HEK293T (cell line): ENCODE data around the gene ITGB1.

Source experiments
- CTCF ChIA-PET: fragments of 350-600 bp; formaldehyde crosslinking; extraction: SDS; loops from one replicate; lab custom pipeline; 2021; ENCODE audit warnings: antibody characterized with exemption, inconsistent platforms; lab: Yijun Ruan, JAX
- POLR2A ChIA-PET: fragments of 350-600 bp; formaldehyde crosslinking; extraction: SDS; loops from one replicate; lab custom pipeline; 2020; ENCODE audit warnings: antibody characterized with exemption, inconsistent platforms; lab: Yijun Ruan, JAX
- DNase-seq: peaks from one replicate; pipeline ENCODE4 v3.0.0; 2012; ENCODE audit warnings: mixed read lengths; ENCODE audit errors: extremely low spot score
- ARNT ChIP-seq: fragments of 450-650 bp; IDR thresholded peaks from 2 replicates; pipeline ENCODE4 v1.6.1; 2017; ENCODE audit warnings: mild to moderate bottlenecking
- BHLHE40 ChIP-seq: fragments of 450-650 bp; IDR thresholded peaks from 2 replicates; pipeline ENCODE4 v1.6.1; 2016; ENCODE audit warnings: mild to moderate bottlenecking, moderate library complexity, borderline replicate concordance
- CTBP1 ChIP-seq: fragments of 450-650 bp; IDR thresholded peaks from 2 replicates; pipeline ENCODE4 v1.6.1; 2016; ENCODE audit warnings: borderline replicate concordance
- ELF4 ChIP-seq: fragments of 450-650 bp; IDR thresholded peaks from 2 replicates; pipeline ENCODE4 v1.6.1; 2017; ENCODE audit warnings: antibody characterized with exemption
- FOXA1 ChIP-seq: fragments of 450-650 bp; IDR thresholded peaks from 2 replicates; pipeline ENCODE4 v1.6.1; 2016; ENCODE audit warnings: mild to moderate bottlenecking
- FOXK2 ChIP-seq: fragments of 450-650 bp; IDR thresholded peaks from 2 replicates; pipeline ENCODE4 v1.6.1; 2016; ENCODE audit warnings: mild to moderate bottlenecking
- FOXM1 ChIP-seq: fragments of 450-650 bp; IDR thresholded peaks from 2 replicates; pipeline ENCODE4 v1.6.1; 2017; ENCODE audit warnings: mild to moderate bottlenecking, borderline replicate concordance
- HDGF ChIP-seq: fragments of 450-650 bp; IDR thresholded peaks from 2 replicates; pipeline ENCODE4 v1.6.1; 2017; ENCODE audit warnings: antibody characterized with exemption, borderline replicate concordance
- L3MBTL2 ChIP-seq: fragments of 450-650 bp; conservative IDR thresholded peaks from 2 replicates; pipeline ENCODE4 v1.6.1; 2016; ENCODE audit warnings: mild to moderate bottlenecking
- LEF1 ChIP-seq: fragments of 450-650 bp; IDR thresholded peaks from 2 replicates; pipeline ENCODE4 v1.6.1; 2017; ENCODE audit warnings: mild to moderate bottlenecking, borderline replicate concordance
- NFRKB ChIP-seq: fragments of 450-650 bp; IDR thresholded peaks from 2 replicates; pipeline ENCODE4 v1.6.1; 2016; ENCODE audit warnings: mild to moderate bottlenecking, moderate library complexity
- SP1 ChIP-seq: fragments of 450-650 bp; IDR thresholded peaks from 2 replicates; pipeline ENCODE4 v1.6.1; 2017
- SUZ12 ChIP-seq: fragments of 450-650 bp; IDR thresholded peaks from 2 replicates; pipeline ENCODE4 v1.6.1; 2016; ENCODE audit warnings: mild to moderate bottlenecking
- TARDBP ChIP-seq: fragments of 450-650 bp; IDR thresholded peaks from 2 replicates; pipeline ENCODE4 v1.6.1; 2016
- ZNF384 ChIP-seq: fragments of 450-650 bp; IDR thresholded peaks from 2 replicates; pipeline ENCODE4 v1.6.1; 2016
- TF ChIP-seq, protein P1 (sequence below): fragments of 450-650 bp; IDR thresholded peaks from 2 replicates; pipeline ENCODE4 v1.6.1; 2016

ITGB1 gene

DNA sequence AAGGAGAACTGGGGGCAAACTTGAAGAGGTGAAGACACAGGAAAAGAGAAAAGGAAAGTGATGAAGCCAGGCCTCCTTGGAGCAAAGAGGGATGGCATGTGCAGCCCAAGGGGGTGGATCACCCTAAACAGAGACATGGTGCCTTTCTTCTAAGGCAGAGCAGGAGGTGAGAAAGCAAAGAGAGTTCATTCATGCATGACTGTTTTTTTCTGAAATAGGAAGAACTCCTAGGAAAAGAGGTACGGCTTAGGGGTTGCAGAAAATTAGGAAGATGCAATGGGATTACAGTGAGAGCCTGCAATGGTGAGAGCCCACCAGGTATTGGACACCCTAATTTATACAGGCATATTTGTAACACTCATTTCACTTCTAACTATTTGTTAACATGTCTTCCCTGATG, 15.9 kb downstream of the ITGB1 start:
- CTCF ChIA-PET: no interaction called here
- no peak for DNase-seq
- no peak for TF ChIP-seq SP1
- TF ChIP-seq FOXA1: no peak
- no peak for TF ChIP-seq CTBP1
- POLR2A ChIA-PET: no interaction called here

DNA sequence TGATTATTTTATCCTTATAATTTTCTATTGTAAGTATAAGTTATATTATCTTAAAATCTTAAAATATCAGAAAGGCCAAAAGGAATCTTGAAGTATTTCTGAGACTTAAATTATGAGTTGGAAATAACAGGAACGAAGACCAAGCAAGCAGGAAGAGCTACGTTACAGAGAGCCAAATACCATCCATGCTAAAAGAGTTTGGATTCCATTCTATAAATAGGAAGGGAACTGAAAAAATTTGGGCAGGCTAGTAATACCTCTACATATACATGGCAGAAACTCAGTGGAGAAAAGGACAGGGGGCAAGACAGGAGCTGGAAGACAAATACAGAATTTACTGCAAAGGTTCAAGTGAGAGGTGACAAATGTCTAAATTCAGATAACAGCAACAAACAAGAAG, 16.7 kb downstream of the ITGB1 start:
- POLR2A ChIA-PET: no interaction called here
- DNase-seq: no peak
- CTCF ChIA-PET: no interaction called here

GRCh38 chr10:32940321-32941301, 17.4 kb downstream of the ITGB1 start:
- TF ChIP-seq TARDBP (no peak), BHLHE40 (no peak), SUZ12 (no peak), FOXM1 (no peak), LEF1 (no peak), ARNT (no peak), NFRKB (no peak), FOXK2 (no peak), ZNF384 (no peak), FOXA1 (no peak), CTBP1 (no peak), ELF4 (no peak), L3MBTL2 (no peak), HDGF (no peak), SP1 (no peak)
- TF ChIP-seq, protein P1, sequence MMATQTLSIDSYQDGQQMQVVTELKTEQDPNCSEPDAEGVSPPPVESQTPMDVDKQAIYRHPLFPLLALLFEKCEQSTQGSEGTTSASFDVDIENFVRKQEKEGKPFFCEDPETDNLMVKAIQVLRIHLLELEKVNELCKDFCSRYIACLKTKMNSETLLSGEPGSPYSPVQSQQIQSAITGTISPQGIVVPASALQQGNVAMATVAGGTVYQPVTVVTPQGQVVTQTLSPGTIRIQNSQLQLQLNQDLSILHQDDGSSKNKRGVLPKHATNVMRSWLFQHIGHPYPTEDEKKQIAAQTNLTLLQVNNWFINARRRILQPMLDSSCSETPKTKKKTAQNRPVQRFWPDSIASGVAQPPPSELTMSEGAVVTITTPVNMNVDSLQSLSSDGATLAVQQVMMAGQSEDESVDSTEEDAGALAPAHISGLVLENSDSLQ: no peak
- ChIA-PET CTCF (no interaction called here), POLR2A (no interaction called here)
- no peak for DNase-seq

More for the DNA sequence above, 16.7 kb downstream of the ITGB1 start:
- TF ChIP-seq BHLHE40: no peak

DNA sequence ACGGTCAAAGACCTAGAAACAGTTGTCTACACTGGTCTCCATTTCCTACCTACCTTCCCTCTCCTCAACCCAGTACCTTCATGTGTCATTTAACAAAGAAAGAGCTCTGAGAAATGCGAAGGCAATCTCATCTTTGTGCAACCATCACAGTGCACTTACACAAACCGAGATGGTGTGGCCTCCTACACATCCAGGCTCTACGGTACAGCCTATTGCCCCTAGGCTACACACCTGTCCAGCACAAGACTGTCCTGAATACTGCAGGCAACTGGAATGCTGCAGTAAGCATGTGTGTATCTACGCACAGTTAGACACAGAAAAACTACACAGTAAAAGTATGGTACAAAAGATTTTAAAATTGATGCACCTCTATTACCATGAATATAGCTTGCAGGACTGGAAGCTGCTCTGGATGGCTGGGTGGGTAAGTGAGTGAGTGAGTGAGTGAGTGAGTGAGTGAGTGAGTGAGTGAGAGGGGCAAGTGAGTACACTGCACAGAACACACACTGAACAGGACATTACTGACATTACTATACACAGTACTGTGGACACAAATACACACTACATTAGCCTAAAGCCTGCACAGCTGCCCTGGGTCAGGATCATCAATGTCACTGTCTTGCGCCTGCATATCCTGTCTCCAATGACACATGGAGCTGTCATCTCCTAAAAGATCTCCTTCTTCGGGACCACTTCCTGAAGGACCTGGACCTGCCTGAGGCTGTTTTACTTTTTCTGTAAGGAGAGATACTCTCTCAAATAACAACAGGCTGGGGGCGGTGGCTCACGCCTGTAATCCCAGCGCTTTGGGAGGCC, 18.5 kb downstream of the ITGB1 start:
- POLR2A ChIA-PET: interaction anchor here (1.9 kb wide), 1 partner anchor 41 kb away, joined by 6 read pairs; no protein-coding TSS in a partner anchor
- CTCF ChIA-PET: interaction anchor here (1.5 kb wide), 1 partner anchor 69 kb away, joined by 5 read pairs; no protein-coding TSS in a partner anchor
- TF ChIP-seq FOXK2: no peak
- no peak for DNase-seq

DNA sequence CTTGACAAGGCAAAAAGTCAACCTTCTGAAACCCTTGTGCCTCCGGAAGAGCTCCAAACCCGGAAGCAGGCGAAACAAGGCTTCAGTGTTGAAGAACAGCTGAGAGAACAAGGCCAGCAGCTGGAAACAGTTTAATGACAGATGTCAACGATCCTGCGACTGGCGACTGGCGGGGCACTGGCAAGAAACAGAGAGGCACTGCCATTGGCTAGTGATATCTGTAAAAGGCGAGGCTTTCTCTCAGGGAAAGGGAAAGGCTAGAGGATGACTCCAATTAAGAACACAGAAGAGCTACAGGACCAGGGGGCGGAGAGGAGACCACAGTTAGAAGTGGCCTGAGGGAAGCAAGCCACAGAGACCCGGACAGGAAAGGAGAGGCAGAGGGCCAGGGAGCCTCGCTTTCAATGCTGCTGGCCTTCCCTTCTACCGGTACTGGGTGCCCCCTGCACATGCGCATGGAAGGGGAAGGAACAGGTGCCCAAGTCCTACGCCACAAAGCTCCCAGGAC, 19.4 kb downstream of the ITGB1 start:
- CTCF ChIA-PET: interaction anchor here (1.5 kb wide), 1 partner anchor 70 kb away, joined by 5 read pairs; no protein-coding TSS in a partner anchor
- POLR2A ChIA-PET: interaction anchor here (1.9 kb wide), 1 partner anchor 42 kb away, joined by 6 read pairs; no protein-coding TSS in a partner anchor
- no peak for DNase-seq
- TF ChIP-seq FOXM1: no peak
- TF ChIP-seq SUZ12: no peak

DNA sequence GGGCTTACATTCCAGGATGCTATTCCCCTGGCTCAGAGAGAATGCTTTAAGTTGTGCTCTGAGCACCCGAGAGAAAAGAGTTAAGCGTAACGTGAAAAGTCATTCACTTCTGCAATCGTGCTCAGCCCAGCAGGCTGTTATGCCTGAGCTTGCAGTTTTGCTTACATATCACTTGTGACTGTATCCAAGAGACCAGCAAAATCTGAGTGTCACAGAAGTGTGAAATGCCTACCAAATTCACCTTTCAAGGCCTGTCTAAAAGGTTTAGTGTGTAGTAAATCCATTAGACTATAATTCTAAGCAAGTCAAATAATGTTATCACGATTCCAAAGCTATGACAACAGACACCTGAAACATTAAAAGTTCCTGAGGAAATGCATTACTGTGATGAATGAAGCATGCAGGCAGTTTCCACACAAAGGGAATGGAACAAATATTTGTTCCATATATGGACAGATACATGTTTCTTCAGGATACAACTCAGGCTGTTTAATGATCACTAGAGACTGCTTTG, 20.1 kb downstream of the ITGB1 start:
- ChIA-PET POLR2A (interaction anchor here (1.9 kb wide), 1 partner anchor 43 kb away, joined by 6 read pairs; no protein-coding TSS in a partner anchor), CTCF (interaction anchor here (1.5 kb wide), 1 partner anchor 71 kb away, joined by 5 read pairs; no protein-coding TSS in a partner anchor)
- no peak for TF ChIP-seq FOXK2
- DNase-seq: no peak

GRCh38 chr10:32932225-32932729, 25.8 kb downstream of the ITGB1 start:
- CTCF ChIA-PET: no interaction called here
- TF ChIP-seq BHLHE40 (no peak), L3MBTL2 (no peak), TARDBP (no peak), HDGF (no peak), FOXA1 (no peak), FOXK2 (no peak), SUZ12 (no peak), FOXM1 (no peak), LEF1 (no peak)
- DNase-seq: no peak
- POLR2A ChIA-PET: no interaction called here
